OCI-LY3 (cell line): Measurements from ENCODE around the gene NUAK2.

Experiments used
- H2AFZ ChIP-seq: fragments of 200-600, 300-600 bp; shearing (Covaris generic); 2 replicates; pipeline ENCODE4 v1.6.0; 2014; ENCODE audit warnings: antibody characterized with exemption, low read depth, low read length
- H3K27ac ChIP-seq: fragments of 200-600, 300-600 bp; sonication (generic); 2 replicates; pipeline ENCODE4 v1.5.1; 2014; ENCODE audit warnings: mild to moderate bottlenecking, low read length, moderate library complexity, mixed read lengths
- H3K27me3 ChIP-seq: fragments of 200-600, 300-600 bp; sonication (generic); 2 replicates; pipeline ENCODE4 v1.6.1; 2014; ENCODE audit warnings: low read depth, low read length, mixed read lengths
- H3K36me3 ChIP-seq: fragments of 200-600, 300-600 bp; sonication (generic); replicated peaks from 2 replicates; pipeline ENCODE3; 2014; ENCODE audit warnings: low read depth, low read length, mixed read lengths
- H3K4me1 ChIP-seq: fragments of 300-600, 200-600 bp; sonication (generic); 2 replicates; pipeline ENCODE4 v1.6.1; 2014; ENCODE audit warnings: low read length, mixed read lengths
- H3K4me2 ChIP-seq: fragments of 200-600, 300-600 bp; sonication (generic); 2 replicates; pipeline ENCODE4 v1.6.1; 2014; ENCODE audit warnings: low read length, mixed read lengths
- H3K4me3 ChIP-seq: fragments of 300-600, 200-600 bp; sonication (generic); 2 replicates; pipeline ENCODE4 v1.5.1; 2014; ENCODE audit warnings: antibody characterized with exemption, mild to moderate bottlenecking, low read length, moderate library complexity
- H3K79me2 ChIP-seq: fragments of 300-600, 200-600 bp; shearing (Covaris generic); 2 replicates; pipeline ENCODE4 v1.6.1; 2014; ENCODE audit warnings: mild to moderate bottlenecking, low read length, mixed read lengths
- H3K9ac ChIP-seq: fragments of 300-600, 200-600 bp; shearing (Covaris generic); 2 replicates; pipeline ENCODE4 v1.6.0; 2014; ENCODE audit warnings: mild to moderate bottlenecking, low read length, moderate library complexity
- H3K9me3 ChIP-seq: fragments of 200-600, 300-600 bp; shearing (Covaris generic); 2 replicates; pipeline ENCODE4 v1.6.1; 2014; ENCODE audit warnings: low read length, mixed read lengths; ENCODE audit not compliant: insufficient read depth
- H4K20me1 ChIP-seq: fragments of 200-600, 300-600 bp; sonication (generic); 2 replicates; pipeline ENCODE4 v1.6.1; 2016; ENCODE audit warnings: low read length, mixed read lengths; ENCODE audit not compliant: insufficient read depth
- EZH2phosphoT487 ChIP-seq: fragments of 200-600 bp; shearing (Covaris generic); IDR thresholded peaks from 2 replicates; pipeline ENCODE4 v1.6.1; 2018; ENCODE audit warnings: antibody characterized with exemption, mixed run types, low read depth
- TF ChIP-seq, protein P1 (sequence below): fragments of 200-600, 300-600 bp; sonication (generic); IDR thresholded peaks from 2 replicates; pipeline ENCODE4 v1.5.1; 2014; ENCODE audit warnings: antibody characterized with exemption, low read length, low read depth

NUAK2 gene

GRCh38 chr1:205267306-205267902, 54.1 kb downstream of the NUAK2 start:
- Histone ChIP-seq H3K4me2 (no peak overlapping the region), H4K20me1 (no peaks in the 10 kb centered on the region), H3K4me3 (no peak overlapping the region), H3K36me3 (no peaks in the 10 kb centered on the region), H3K9ac (no peak overlapping the region), H3K9me3 (no peaks in the 10 kb centered on the region), H3K27ac (no peak overlapping the region), H3K27me3 (peaks cover 19% of the 10 kb centered on the region), H3K79me2 (no peaks in the 10 kb centered on the region), H3K4me1 (peaks cover 4% of the 10 kb centered on the region), H2AFZ (no peak overlapping the region)
- TF ChIP-seq, protein P1, sequence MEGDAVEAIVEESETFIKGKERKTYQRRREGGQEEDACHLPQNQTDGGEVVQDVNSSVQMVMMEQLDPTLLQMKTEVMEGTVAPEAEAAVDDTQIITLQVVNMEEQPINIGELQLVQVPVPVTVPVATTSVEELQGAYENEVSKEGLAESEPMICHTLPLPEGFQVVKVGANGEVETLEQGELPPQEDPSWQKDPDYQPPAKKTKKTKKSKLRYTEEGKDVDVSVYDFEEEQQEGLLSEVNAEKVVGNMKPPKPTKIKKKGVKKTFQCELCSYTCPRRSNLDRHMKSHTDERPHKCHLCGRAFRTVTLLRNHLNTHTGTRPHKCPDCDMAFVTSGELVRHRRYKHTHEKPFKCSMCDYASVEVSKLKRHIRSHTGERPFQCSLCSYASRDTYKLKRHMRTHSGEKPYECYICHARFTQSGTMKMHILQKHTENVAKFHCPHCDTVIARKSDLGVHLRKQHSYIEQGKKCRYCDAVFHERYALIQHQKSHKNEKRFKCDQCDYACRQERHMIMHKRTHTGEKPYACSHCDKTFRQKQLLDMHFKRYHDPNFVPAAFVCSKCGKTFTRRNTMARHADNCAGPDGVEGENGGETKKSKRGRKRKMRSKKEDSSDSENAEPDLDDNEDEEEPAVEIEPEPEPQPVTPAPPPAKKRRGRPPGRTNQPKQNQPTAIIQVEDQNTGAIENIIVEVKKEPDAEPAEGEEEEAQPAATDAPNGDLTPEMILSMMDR, result no peak
- TF ChIP-seq EZH2phosphoT487, result no peak

DNA sequence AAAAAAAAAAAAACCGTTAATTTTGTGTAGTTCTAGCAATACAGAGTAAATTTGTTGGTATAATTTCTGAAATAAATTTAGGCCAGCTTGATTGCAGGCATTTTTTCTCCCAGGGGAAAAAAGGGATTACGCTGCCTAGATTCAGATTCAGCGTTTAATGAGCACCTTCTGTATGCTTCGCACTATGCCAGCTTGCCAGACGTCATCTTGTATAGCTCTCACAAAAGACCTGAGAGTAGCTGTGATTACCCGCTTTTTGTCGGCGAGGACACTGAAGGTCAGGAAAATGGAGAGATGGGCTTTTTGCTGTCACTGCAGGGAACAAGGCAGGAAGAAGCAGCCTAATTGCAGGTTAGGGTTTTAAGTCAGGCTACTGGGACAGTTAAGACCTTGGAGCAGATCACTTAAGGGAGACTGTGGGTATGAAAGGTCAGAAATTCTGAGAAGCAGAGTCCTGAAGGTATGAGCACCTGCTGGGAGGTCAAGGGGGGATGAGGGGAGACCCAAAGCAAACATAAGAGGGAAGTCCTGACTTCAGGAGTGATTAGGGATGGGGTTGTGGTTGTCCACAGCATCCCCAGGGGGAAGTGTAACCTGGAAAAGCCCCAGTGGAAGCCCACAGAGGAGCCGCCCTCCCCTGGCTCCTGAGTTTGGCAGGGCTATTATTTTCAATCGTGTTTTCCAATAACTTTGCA, 54.8 kb downstream of the NUAK2 start:
- H3K79me2 ChIP-seq, result no peaks in the 10 kb centered on the region
- H3K4me1 ChIP-seq, result peaks cover 9% of the 10 kb centered on the region
- no peaks in the 10 kb centered on the region for H4K20me1 ChIP-seq
- H3K36me3 ChIP-seq, result no peaks in the 10 kb centered on the region
- H2AFZ ChIP-seq, result no peak overlapping the region
- no peak overlapping the region for H3K4me3 ChIP-seq
- no peak overlapping the region for H3K9ac ChIP-seq
- TF ChIP-seq, protein P1, result no peak
- no peak for TF ChIP-seq EZH2phosphoT487
- no peak overlapping the region for H3K27ac ChIP-seq
- H3K4me2 ChIP-seq, result no peak overlapping the region
- no peaks in the 10 kb centered on the region for H3K9me3 ChIP-seq
- peaks cover 26% of the 10 kb centered on the region for H3K27me3 ChIP-seq

GRCh38 chr1:205263580-205264190, 57.9 kb downstream of the NUAK2 start:
- Histone ChIP-seq H4K20me1 (no peaks in the 10 kb centered on the region), H3K27ac (no peak overlapping the region), H3K36me3 (no peaks in the 10 kb centered on the region), H3K27me3 (peaks cover 26% of the 10 kb centered on the region), H3K9me3 (no peaks in the 10 kb centered on the region), H3K4me3 (no peak overlapping the region), H2AFZ (no peak overlapping the region), H3K9ac (no peak overlapping the region), H3K4me1 (peaks cover 22% of the 10 kb centered on the region), H3K4me2 (no peak overlapping the region), H3K79me2 (no peaks in the 10 kb centered on the region)
- TF ChIP-seq, protein P1, result no peak
- TF ChIP-seq EZH2phosphoT487, result no peak

- no peaks in the 10 kb centered on the region for H3K9me3 ChIP-seq
- H4K20me1 ChIP-seq, result no peaks in the 10 kb centered on the region
- no peak overlapping the region for H2AFZ ChIP-seq
- TF ChIP-seq EZH2phosphoT487, result no peak
- TF ChIP-seq, protein P1, result no peak
- no peak overlapping the region for H3K27ac ChIP-seq
- H3K27me3 ChIP-seq, result peaks cover 29% of the 10 kb centered on the region
- H3K4me2 ChIP-seq, result no peak overlapping the region
- no peaks in the 10 kb centered on the region for H3K36me3 ChIP-seq
- H3K79me2 ChIP-seq, result no peaks in the 10 kb centered on the region
- peaks cover 31% of the 10 kb centered on the region for H3K4me1 ChIP-seq
- no peak overlapping the region for H3K4me3 ChIP-seq
- H3K9ac ChIP-seq, result no peak overlapping the region
Observed at GRCh38 chr1:205262731-205263171, 58.8 kb downstream of the NUAK2 start.
